Measurements from ENCODE around the gene FNDC10.
"Not testable (repeated sequence)": the region's sequence is repeated elsewhere in the genome, so short reads cannot be mapped to it uniquely, and the experiment has no call there.

DNA sequence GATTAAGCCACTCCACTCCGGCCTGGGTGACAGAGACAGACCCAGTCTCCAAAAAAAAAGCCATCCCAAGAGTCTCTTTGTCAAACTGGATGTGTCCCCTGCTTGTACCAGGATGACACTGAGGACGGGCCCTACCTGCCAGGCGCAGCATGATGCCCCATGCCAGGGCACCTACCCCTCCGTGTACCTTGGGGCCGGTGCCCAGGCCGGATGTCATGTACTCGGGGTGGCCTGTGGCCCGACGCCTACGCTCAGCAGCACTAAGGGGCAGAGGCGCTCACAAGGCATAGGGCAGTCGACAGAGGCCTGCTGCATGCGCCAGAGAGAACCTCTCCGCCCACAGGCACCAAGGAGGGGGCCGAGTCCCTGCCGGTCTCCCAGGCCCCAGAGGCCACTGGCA lies 39.4 kb upstream of the FNDC10 start:
- TF ChIP-seq, protein P1, sequence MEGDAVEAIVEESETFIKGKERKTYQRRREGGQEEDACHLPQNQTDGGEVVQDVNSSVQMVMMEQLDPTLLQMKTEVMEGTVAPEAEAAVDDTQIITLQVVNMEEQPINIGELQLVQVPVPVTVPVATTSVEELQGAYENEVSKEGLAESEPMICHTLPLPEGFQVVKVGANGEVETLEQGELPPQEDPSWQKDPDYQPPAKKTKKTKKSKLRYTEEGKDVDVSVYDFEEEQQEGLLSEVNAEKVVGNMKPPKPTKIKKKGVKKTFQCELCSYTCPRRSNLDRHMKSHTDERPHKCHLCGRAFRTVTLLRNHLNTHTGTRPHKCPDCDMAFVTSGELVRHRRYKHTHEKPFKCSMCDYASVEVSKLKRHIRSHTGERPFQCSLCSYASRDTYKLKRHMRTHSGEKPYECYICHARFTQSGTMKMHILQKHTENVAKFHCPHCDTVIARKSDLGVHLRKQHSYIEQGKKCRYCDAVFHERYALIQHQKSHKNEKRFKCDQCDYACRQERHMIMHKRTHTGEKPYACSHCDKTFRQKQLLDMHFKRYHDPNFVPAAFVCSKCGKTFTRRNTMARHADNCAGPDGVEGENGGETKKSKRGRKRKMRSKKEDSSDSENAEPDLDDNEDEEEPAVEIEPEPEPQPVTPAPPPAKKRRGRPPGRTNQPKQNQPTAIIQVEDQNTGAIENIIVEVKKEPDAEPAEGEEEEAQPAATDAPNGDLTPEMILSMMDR (IDR thresholded peaks at IDR 0.05), result not testable (repeated sequence)
- not testable (repeated sequence) for TF ChIP-seq POLR2A (IDR thresholded peaks at IDR 0.05)
